SK-N-SH treated with all-trans-retinoic acid at 6 μM for 48 hours (cell line): Measurements from ENCODE around the gene CDK3.

Experiments
- ARNTL ChIP-seq: fragments of 450-650 bp; formaldehyde crosslinking; IDR thresholded peaks from 2 replicates; pipeline ENCODE4 v1.5.0; 2020; ENCODE audit warnings: low read depth, mild to moderate bottlenecking, moderate library complexity, borderline replicate concordance
- BACH2 ChIP-seq: fragments of 250-450 bp; sonication (Bioruptor Pico); IDR thresholded peaks from 2 replicates; pipeline ENCODE4 v1.9.0; 2021; ENCODE audit warnings: mild to moderate bottlenecking, borderline replicate concordance
- CREB5 ChIP-seq: fragments of 250-450 bp; sonication (Bioruptor Pico); IDR thresholded peaks from 2 replicates; pipeline ENCODE4 v1.5.1; 2020; ENCODE audit warnings: low read depth, mild to moderate bottlenecking, moderate library complexity
- ESRRG ChIP-seq: fragments of 250-450 bp; sonication (Bioruptor Pico); IDR thresholded peaks from 2 replicates; pipeline ENCODE4 v1.6.1; 2021; ENCODE audit warnings: mild to moderate bottlenecking
- ISL1 ChIP-seq: fragments of 250-450 bp; sonication (Bioruptor Pico); IDR thresholded peaks from 2 replicates; pipeline ENCODE4 v2.1.2; 2022; ENCODE audit warnings: mild to moderate bottlenecking, moderate library complexity
- OSR1 ChIP-seq: fragments of 250-450 bp; sonication (Bioruptor Pico); IDR thresholded peaks from 2 replicates; pipeline ENCODE4 v1.8.0; 2022; ENCODE audit warnings: moderate library complexity, mild to moderate bottlenecking, inconsistent platforms
- RARB ChIP-seq: fragments of 250-450 bp; sonication (Bioruptor Pico); IDR thresholded peaks from 2 replicates; pipeline ENCODE4 v1.8.0; 2021; ENCODE audit warnings: mild to moderate bottlenecking, moderate library complexity
- TCF4 ChIP-seq: fragments of 250-450 bp; sonication (Bioruptor Pico); IDR thresholded peaks from 2 replicates; pipeline ENCODE4 v1.8.0; 2021; ENCODE audit warnings: mild to moderate bottlenecking, moderate library complexity, borderline replicate concordance
- TOX ChIP-seq: fragments of 250-450 bp; sonication (Bioruptor Pico); IDR thresholded peaks from 2 replicates; pipeline ENCODE4 v1.8.0; 2021; ENCODE audit warnings: mild to moderate bottlenecking, moderate library complexity, borderline replicate concordance
- ZC3H10 ChIP-seq: fragments of 250-450 bp; sonication (Bioruptor Pico); IDR thresholded peaks from 2 replicates; pipeline ENCODE4 v1.5.1; 2021; ENCODE audit warnings: mild to moderate bottlenecking, moderate library complexity
- ZNF565 ChIP-seq: fragments of 450-650 bp; formaldehyde crosslinking; conservative IDR thresholded peaks from 2 replicates; pipeline ENCODE4 v1.5.0; 2020; ENCODE audit warnings: low read depth, mild to moderate bottlenecking, moderate library complexity
- ZNF8 ChIP-seq: fragments of 450-650 bp; formaldehyde crosslinking; IDR thresholded peaks from 2 replicates; pipeline ENCODE4 v1.5.0; 2020; ENCODE audit warnings: mild to moderate bottlenecking, moderate library complexity

- TF ChIP-seq ARNTL (CRISPR knock-in tag) (no peak), ZNF565 (CRISPR knock-in tag) (no peak), OSR1 (no peak), ESRRG (CRISPR knock-in tag) (no peak), TOX (no peak), ISL1 (no peak), ZNF8 (no peak), TCF4 (CRISPR knock-in tag) (no peak), RARB (CRISPR knock-in tag) (no peak), BACH2 (no peak), ZC3H10 (CRISPR knock-in tag) (no peak), CREB5 (no peak)
Measured at GRCh38 chr17:75950855-75951554, 49.6 kb upstream of the CDK3 start.
